ENCODE results near the gene PODXL.

PODXL gene

DNA sequence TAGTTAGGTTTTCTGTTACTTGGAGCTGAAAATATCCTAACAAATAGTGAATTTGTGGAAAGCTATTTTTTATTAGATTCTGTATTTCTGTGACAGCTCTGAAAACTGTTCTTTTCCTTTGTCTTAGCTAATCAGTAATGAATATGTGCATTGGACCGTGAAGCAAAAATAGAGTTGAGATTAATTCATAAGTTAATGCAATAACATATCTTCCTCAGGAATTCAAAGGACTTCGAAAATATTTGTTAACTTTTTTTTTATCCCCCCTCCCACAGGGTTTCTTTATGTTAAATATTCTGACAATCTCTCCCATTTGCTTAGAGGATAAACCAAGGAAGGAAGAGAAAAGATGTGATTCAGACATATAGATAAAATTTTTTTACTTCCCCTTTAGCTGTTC, 101.4 kb downstream of the PODXL start:
- no peak overlapping the region for H3K4me2 ChIP-seq (ENCODE audit: low read depth, low read length, poor library complexity, severe bottlenecking)
- no peak for TF ChIP-seq EZH2phosphoT487 (conservative IDR thresholded peaks at IDR 0.05; ENCODE audit: low read length)
- TF ChIP-seq, protein P1, sequence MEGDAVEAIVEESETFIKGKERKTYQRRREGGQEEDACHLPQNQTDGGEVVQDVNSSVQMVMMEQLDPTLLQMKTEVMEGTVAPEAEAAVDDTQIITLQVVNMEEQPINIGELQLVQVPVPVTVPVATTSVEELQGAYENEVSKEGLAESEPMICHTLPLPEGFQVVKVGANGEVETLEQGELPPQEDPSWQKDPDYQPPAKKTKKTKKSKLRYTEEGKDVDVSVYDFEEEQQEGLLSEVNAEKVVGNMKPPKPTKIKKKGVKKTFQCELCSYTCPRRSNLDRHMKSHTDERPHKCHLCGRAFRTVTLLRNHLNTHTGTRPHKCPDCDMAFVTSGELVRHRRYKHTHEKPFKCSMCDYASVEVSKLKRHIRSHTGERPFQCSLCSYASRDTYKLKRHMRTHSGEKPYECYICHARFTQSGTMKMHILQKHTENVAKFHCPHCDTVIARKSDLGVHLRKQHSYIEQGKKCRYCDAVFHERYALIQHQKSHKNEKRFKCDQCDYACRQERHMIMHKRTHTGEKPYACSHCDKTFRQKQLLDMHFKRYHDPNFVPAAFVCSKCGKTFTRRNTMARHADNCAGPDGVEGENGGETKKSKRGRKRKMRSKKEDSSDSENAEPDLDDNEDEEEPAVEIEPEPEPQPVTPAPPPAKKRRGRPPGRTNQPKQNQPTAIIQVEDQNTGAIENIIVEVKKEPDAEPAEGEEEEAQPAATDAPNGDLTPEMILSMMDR (IDR thresholded peaks at IDR 0.05; ENCODE audit: insufficient read depth, low read length, poor library complexity, severe bottlenecking), result no peak

DNA sequence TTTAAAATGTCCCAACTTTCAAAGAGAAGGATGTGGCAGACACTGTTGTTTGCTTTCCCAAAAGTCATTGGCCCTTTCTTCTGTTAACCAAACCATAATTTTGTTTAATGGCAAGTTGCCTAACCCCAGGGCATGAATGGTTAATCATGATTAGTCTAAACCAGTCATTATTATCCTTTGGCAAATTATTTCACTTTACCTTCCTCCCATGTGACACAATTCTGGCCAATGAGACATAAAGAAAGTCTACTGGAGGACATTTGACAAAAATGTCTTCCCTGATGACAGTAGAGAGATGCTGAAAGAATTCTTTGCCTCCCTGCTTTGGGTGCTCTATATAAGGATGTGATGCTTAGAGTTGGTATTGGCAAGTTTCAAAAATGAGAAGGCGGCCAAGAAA, 101.9 kb downstream of the PODXL start:
- H3K4me2 ChIP-seq (ENCODE audit: low read depth, low read length, poor library complexity, severe bottlenecking), result no peak overlapping the region
- no peaks in the 10 kb centered on the region for H3K79me2 ChIP-seq (ENCODE audit: insufficient read depth, low read length)
- H3K27ac ChIP-seq (ENCODE audit: low read depth, low read length), result no peak overlapping the region
- no peaks in the 10 kb centered on the region for H3K36me3 ChIP-seq (ENCODE audit: low read length)
- no peaks in the 10 kb centered on the region for H3K9me3 ChIP-seq (ENCODE audit: insufficient read depth, low read length)
- TF ChIP-seq EZH2phosphoT487 (conservative IDR thresholded peaks at IDR 0.05; ENCODE audit: low read length), result no peak
- TF ChIP-seq, protein P1 (IDR thresholded peaks at IDR 0.05; ENCODE audit: insufficient read depth, low read length, poor library complexity, severe bottlenecking), result no peak
- no peaks in the 10 kb centered on the region for H3F3A ChIP-seq (ENCODE audit: insufficient read depth)
- H3K4me3 ChIP-seq (ENCODE audit: insufficient read depth, low read length, poor library complexity, severe bottlenecking), result no peak overlapping the region
- no peaks in the 10 kb centered on the region for H3K27me3 ChIP-seq (ENCODE audit: low read length)
- no peak overlapping the region for H2AFZ ChIP-seq (ENCODE audit: low read depth, low read length, severe bottlenecking)
- H4K20me1 ChIP-seq (ENCODE audit: low read depth, low read length), result no peaks in the 10 kb centered on the region
- H3K9ac ChIP-seq (ENCODE audit: low read length), result no peak overlapping the region
- H3K9me2 ChIP-seq (replicated peaks; ENCODE audit: insufficient read depth, low read length), result no peaks in the 10 kb centered on the region

More for the DNA sequence above, 101.4 kb downstream of the PODXL start:
- Histone ChIP-seq H3K27ac (ENCODE audit: low read depth, low read length) (no peak overlapping the region), H4K20me1 (ENCODE audit: low read depth, low read length) (no peaks in the 10 kb centered on the region), H3K27me3 (ENCODE audit: low read length) (no peaks in the 10 kb centered on the region), H3K4me3 (ENCODE audit: insufficient read depth, low read length, poor library complexity, severe bottlenecking) (no peak overlapping the region), H3K9me3 (ENCODE audit: insufficient read depth, low read length) (no peaks in the 10 kb centered on the region), H3K9me2 (replicated peaks; ENCODE audit: insufficient read depth, low read length) (no peaks in the 10 kb centered on the region), H3F3A (ENCODE audit: insufficient read depth) (no peaks in the 10 kb centered on the region), H2AFZ (ENCODE audit: low read depth, low read length, severe bottlenecking) (no peak overlapping the region), H3K36me3 (ENCODE audit: low read length) (no peaks in the 10 kb centered on the region), H3K79me2 (ENCODE audit: insufficient read depth, low read length) (no peaks in the 10 kb centered on the region), H3K9ac (ENCODE audit: low read length) (no peak overlapping the region)

Measured in SU-DHL-6 (cell line).